Type B pancreatic cell (in vitro differentiated cells): ENCODE data around the gene PKP4. TPM values are rescaled to one million over a fixed set of nuclear protein-coding genes. Genes with fewer than 3 reads are reported as not detected.

ENCODE experiments used
- DNase-seq: peaks from one replicate; pipeline ENCODE4 v3.0.0; 2021; ENCODE audit warnings: mixed read lengths; ENCODE audit not compliant: unreplicated experiment; ENCODE audit errors: extremely low spot score
- H3K27ac Mint-ChIP-seq: 2 replicates; pipeline ENCODE4 v1.8.0; 2021; ENCODE audit warnings: mild to moderate bottlenecking, mixed read lengths
- H3K27me3 Mint-ChIP-seq: 2 replicates; pipeline ENCODE4 v1.8.0; 2021; ENCODE audit warnings: mixed read lengths
- H3K36me3 Mint-ChIP-seq: 2 replicates; pipeline ENCODE4 v1.8.0; 2021; ENCODE audit warnings: mixed read lengths
- H3K4me1 Mint-ChIP-seq: one replicate; pipeline ENCODE4 v1.8.0; 2021; ENCODE audit warnings: mixed read lengths; ENCODE audit not compliant: unreplicated experiment
- H3K4me3 Mint-ChIP-seq: 2 replicates; pipeline ENCODE4 v1.8.0; 2021; ENCODE audit warnings: mild to moderate bottlenecking, mixed read lengths
- H3K9me3 Mint-ChIP-seq: 2 replicates; pipeline ENCODE4 v1.8.0; 2021; ENCODE audit warnings: mixed read lengths
- CTCF ChIP-seq: fragments of 200-600 bp; sonication (generic); conservative IDR thresholded peaks from 2 replicates; pipeline ENCODE4 v1.5.0; 2021; ENCODE audit warnings: antibody characterized with exemption, mild to moderate bottlenecking
- total RNA-seq: library from RNA; stranded (reverse); gene quantifications from 2 replicates; pipeline ENCODE4 v1.2.1, GENCODE V29; 2021; ENCODE audit warnings: low replicate concordance

Gene PKP4
- total RNA-seq, 1 donor from 2014 or later = 73.6 TPM

DNA sequence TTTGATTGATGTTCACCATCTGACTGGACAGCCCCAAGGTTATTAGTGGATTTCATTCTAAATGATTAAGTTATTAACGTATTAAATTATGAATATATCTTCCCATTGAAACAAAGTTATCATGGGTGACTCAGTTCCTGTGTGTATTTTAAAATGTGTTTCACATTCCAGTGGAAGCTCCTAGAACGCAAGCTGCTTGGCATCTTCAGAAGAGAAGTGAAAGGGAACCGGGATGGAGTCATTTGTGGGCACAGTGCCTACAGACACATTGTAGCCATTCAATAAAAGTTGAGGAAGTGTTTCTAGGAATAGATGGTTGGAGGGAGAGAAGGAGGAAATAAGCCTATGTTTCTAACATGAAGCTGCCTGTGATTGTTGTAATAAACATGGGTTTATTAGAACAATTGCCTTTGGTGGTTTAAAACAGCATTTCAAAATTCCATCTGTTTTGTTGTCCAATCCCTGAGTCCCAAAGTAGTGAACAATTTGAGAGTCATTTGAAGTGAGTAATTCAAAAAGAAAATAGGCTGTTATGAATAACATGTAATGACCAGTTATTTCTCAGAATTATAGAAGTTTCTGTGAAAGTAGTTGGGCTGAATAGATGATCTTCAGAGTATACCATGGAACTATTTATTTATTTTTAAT, 143.5 kb downstream of the PKP4 start:
- H3K9me3 Mint-ChIP-seq = no peaks in the 10 kb centered on the region
- peaks cover 17% of the 10 kb centered on the region for H3K36me3 Mint-ChIP-seq
- H3K27me3 Mint-ChIP-seq = no peaks in the 10 kb centered on the region
- no peak overlapping the region for H3K27ac Mint-ChIP-seq
- no peak for TF ChIP-seq CTCF
- peaks cover 12% of the 10 kb centered on the region for H3K4me1 Mint-ChIP-seq
- no peak for DNase-seq
- H3K4me3 Mint-ChIP-seq = no peak overlapping the region

DNA sequence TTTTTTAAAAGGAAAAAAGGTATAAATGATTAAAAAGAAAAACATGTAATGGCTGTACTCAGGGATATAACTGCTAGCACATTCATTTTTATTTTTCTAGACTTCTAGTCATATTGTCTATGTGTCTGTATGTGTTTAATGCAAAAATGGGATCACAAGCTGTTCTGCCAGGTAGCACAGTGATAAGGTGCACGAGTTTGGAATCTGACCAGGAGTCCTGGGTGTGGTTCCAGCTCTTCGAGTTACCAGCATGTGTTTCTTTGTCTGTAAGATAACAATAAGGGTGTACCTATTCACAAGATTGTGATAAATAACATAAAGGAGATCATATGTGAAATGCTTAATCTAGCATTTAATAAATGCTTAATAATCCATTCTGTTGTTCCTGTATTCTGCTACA, 145.3 kb downstream of the PKP4 start:
- Mint-ChIP-seq H3K4me3 (no peak overlapping the region), H3K27ac (no peak overlapping the region), H3K4me1 (peaks cover 12% of the 10 kb centered on the region), H3K36me3 (peaks cover 16% of the 10 kb centered on the region), H3K27me3 (no peaks in the 10 kb centered on the region), H3K9me3 (no peaks in the 10 kb centered on the region)
- TF ChIP-seq CTCF = no peak
- no peak for DNase-seq

- no peak for TF ChIP-seq CTCF
- Mint-ChIP-seq H3K36me3 (peaks cover 14% of the 10 kb centered on the region), H3K9me3 (no peaks in the 10 kb centered on the region), H3K27me3 (no peaks in the 10 kb centered on the region), H3K27ac (no peak overlapping the region), H3K4me3 (no peak overlapping the region), H3K4me1 (peaks cover 12% of the 10 kb centered on the region)
- no peak for DNase-seq
Measured at GRCh38 chr2:158603205-158603604, 146.5 kb downstream of the PKP4 start.

- Mint-ChIP-seq H3K27ac (no peak overlapping the region), H3K27me3 (no peaks in the 10 kb centered on the region), H3K9me3 (no peaks in the 10 kb centered on the region), H3K36me3 (peaks cover 11% of the 10 kb centered on the region), H3K4me3 (no peak overlapping the region), H3K4me1 (peaks cover 8% of the 10 kb centered on the region)
- no peak for DNase-seq
- TF ChIP-seq CTCF = no peak
Measured at GRCh38 chr2:158603986-158604385, 147.2 kb downstream of the PKP4 start.

DNA sequence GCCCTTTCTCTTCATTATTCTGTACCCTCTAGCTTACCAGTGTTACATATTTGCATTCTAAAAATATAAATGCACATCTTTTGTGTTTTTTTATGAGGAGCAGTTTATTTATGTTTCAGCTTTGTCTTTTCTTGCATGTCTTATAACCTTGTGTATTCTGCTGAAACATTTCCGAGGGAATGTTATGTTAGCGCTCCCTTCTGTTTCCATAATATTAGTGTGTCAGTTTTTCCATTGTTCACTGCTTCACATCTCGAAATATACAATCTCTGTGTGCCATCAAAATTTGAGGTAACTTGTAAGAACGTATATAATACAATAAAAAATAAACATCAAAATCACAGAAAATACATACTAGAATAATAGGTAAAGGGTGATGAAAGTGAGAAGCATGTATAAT, 153.3 kb downstream of the PKP4 start:
- Mint-ChIP-seq H3K4me3 (no peak overlapping the region), H3K27me3 (no peaks in the 10 kb centered on the region), H3K4me1 (no peaks in the 10 kb centered on the region), H3K36me3 (no peaks in the 10 kb centered on the region), H3K9me3 (no peaks in the 10 kb centered on the region), H3K27ac (no peak overlapping the region)
- no peak for DNase-seq
- no peak for TF ChIP-seq CTCF
